Measurements from ENCODE around the gene UBA7.
"Not testable (repeated sequence)": the region's sequence is repeated elsewhere in the genome, so short reads cannot be mapped to it uniquely, and the experiment has no call there.

Gene UBA7

DNA sequence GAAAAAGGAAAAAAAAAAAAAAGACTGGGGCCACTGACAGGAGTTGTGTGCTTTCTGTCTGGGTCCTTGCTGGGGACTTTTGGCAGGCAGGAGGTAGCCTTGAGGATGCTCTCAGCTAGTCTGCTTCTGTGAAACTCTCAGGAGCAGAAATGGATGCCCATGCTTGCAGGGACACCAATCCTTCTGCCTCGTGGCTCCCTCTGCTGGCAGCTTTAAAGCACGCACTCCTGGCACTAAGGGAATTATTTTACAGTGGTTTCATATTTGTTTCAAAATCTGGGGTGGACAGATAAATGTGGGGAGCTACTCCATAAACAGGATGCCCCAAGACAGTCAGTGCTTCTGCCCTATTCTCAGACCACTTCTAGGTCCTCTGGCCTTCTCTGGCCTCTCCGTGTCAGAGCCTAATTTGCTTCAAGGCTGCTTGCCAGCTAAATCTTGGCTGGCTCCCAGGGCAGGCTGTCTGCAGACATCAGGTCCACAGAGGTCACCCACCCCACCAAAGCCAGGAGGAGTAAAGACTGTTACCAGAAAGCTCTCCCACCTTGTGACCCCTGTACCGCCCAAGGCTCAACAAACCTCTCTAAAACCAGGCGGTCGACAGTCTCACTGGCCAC lies 25.5 kb upstream of the UBA7 start:
- Mint-ChIP-seq H3K4me3 (no peak overlapping the region), H3K9me3 (no peaks in the 10 kb centered on the region), H3K4me1 (ENCODE audit: low read depth in 2 of 2) (no peaks in the 10 kb centered on the region), H3K36me3 (ENCODE audit: insufficient read depth) (no peaks in the 10 kb centered on the region), H3K27me3 (no peaks in the 10 kb centered on the region), H3K27ac (peak overlapping the region in 1 of 2 donors; percentile 10)
- ATAC-seq (replicated peaks) (peak; percentile 99), DNase-seq (peak; percentile 76 to 80 (median 78))

DNA sequence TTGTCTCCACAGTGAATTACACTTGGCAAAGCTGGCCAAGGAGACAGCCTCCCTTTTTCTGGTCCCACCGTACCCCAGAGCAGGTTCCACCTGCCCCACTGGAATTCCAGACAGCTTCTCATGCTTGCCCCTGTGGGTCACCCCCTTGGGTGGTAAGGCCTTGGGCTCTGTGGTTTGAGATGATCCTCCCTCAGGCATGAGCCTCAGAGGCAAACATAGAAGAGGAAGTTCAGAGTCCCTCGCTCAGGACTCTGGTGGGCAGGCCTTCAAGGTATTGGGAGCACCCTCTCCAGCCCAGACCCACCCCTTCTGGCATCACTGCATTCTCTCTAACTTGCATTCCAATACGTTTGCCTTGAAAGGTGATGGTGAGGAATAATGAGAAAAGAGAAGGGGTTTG lies 17.6 kb upstream of the UBA7 start:
- Mint-ChIP-seq H3K27me3 (no peaks in the 10 kb centered on the region), H3K36me3 (ENCODE audit: insufficient read depth) (no peaks in the 10 kb centered on the region), H3K4me1 (ENCODE audit: low read depth in 2 of 2) (no peaks in the 10 kb centered on the region), H3K4me3 (no peak overlapping the region), H3K9me3 (no peaks in the 10 kb centered on the region), H3K27ac (peak overlapping the region in 1 of 2 donors; percentile 69)
- ATAC-seq (replicated peaks) = no peak
- DNase-seq = no peak

DNA sequence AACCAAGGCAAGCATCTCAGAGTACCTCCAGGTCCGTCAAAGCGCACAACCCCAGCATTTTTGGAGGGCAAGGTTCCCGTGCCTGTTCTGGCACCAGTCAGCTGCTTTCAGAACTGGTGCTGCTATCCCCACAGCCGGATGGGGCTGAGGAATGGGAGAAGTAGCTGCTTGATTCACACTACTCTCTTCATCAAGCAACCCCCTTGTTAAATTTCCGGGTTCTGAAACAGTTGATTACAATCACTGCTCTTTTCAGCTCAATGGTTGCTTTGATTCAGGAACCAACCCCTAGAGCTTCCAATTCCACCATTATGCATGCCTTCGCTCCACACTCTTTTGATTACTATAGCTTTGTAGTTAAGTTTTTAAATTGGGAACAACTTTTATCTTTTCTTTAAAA lies 12.3 kb upstream of the UBA7 start:
- Mint-ChIP-seq H3K36me3 (ENCODE audit: insufficient read depth) (no peaks in the 10 kb centered on the region), H3K9me3 (no peaks in the 10 kb centered on the region), H3K27ac (no peak overlapping the region), H3K4me3 (no peak overlapping the region), H3K4me1 (ENCODE audit: low read depth in 2 of 2) (no peaks in the 10 kb centered on the region), H3K27me3 (no peaks in the 10 kb centered on the region)
- no peak for ATAC-seq (replicated peaks)
- DNase-seq = no peak

DNA sequence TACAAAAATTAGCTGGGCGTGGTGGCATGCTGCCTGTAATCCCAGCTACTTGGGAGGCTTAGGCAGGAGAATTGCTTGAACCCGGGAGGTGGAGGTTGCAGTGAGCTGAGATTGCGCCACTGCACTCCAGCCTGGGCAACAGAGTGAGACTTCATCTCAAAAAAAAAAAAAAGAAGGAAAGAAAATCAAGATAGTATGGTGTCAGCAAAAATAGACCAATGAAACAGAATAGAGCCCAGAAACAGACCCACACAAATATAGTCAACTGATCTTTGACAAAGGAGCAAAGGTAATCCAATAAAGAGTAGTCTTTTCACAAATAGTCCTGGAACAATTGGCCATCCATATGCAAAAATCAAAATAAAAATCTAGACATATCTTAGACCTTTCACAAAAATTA lies 9.4 kb upstream of the UBA7 start:
- not testable (repeated sequence) for H3K27ac Mint-ChIP-seq; H3K27me3 Mint-ChIP-seq; DNase-seq; H3K36me3 Mint-ChIP-seq (ENCODE audit: insufficient read depth); ATAC-seq (replicated peaks); H3K4me1 Mint-ChIP-seq (ENCODE audit: low read depth in 2 of 2); H3K4me3 Mint-ChIP-seq; H3K9me3 Mint-ChIP-seq

DNA sequence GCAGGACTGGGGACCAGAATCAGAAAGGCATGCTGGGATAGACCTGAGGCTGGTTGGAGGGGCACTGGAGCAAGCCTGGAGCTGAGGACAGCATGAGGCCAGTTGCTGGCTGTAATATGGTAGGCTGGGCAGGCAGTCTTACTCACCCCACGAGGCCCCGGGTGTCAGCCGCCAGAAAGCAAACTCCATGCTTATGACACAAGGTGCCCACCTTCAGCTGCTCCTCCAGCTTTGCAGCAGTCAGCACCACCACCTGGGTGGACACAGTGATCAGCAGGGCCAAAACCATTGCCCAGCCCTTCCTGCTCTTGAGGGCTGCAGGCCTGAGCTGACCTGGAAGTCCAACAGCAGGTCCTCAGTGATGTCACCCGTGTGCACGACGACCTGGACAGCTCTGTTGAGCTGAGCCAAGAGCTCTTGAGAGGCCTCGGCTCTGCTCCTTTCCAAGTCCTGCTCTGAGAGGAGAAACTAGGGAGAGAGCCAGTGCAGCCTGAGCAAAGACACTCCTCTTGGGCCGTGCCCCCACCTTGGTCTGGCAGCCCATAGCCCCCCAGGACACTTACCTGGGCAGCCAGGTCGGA lies 747 bp downstream of the UBA7 start:
- Mint-ChIP-seq H3K27ac (peak overlapping the region; percentile 96 to 97), H3K4me3 (peak overlapping the region; percentile 92 to 94), H3K27me3 (no peaks in the 10 kb centered on the region), H3K9me3 (no peaks in the 10 kb centered on the region), H3K4me1 (ENCODE audit: low read depth in 2 of 2) (peaks cover 20 to 28% of the 10 kb centered on the region in 2 donors), H3K36me3 (ENCODE audit: insufficient read depth) (no peaks in the 10 kb centered on the region)
- DNase-seq (no peak), ATAC-seq (replicated peaks) (no peak)

DNA sequence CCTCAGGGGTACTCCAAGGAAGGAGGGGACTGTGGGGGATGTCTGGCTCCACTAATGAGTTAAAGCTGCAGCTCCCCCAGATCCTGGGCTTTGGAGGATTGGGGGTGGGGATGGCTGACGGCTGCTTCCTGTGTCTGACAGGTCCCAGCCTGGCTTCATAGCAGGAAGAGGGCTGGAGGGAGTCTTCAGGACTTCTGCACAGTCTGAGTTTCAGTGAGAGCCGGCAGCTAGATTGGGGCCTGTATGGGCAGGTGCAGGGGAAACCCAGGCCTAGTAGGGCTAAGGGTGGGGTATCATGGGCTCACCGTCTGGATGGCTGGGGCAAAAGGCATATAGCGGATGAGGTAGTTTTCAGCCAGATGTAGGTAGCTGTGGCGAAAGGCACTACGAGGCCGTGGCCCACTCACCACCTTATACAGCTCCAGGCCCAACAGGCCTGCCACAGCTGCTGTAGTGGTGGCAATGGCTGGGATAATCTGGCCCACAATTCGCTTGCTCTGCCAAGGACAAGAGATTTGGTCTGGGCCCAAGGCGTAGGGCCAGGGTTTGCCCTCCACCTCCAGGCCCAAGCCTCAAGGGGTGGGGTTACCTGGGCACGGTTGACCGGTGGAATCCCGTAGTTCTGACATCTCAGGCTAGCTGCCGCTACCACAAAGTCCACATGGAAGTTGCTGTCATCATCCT lies 6.2 kb downstream of the UBA7 start:
- H3K27ac Mint-ChIP-seq = peak overlapping the region in 1 of 2 donors; percentile 79
- H3K36me3 Mint-ChIP-seq (ENCODE audit: insufficient read depth) = peaks cover 3% of the 10 kb centered on the region
- no peak for ATAC-seq (replicated peaks)
- H3K27me3 Mint-ChIP-seq = no peaks in the 10 kb centered on the region
- H3K9me3 Mint-ChIP-seq = no peaks in the 10 kb centered on the region
- peaks cover 23 to 33% of the 10 kb centered on the region in 2 donors for H3K4me1 Mint-ChIP-seq (ENCODE audit: low read depth in 2 of 2)
- no peak for DNase-seq
- H3K4me3 Mint-ChIP-seq = no peak overlapping the region

DNA sequence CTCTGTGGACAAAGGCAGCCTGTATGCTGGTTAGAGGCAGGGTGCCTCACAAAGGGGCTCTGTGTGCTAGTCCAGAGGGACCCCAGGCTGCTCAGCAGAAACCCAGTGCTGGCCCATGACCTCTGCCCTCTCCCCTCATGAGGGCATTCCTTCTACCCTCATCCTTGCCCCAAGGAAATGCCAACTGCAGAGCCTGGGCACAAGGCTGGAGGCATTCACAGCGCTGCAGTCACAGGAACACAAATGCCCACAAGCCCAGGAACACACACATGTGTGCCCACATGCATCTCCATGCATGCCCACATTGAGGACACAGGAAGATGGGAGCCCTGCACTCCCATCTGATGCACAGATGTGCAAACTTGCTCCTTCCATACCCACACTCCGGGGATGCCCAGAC lies 6.9 kb downstream of the UBA7 start:
- Mint-ChIP-seq H3K36me3 (ENCODE audit: insufficient read depth) (peaks cover 3% of the 10 kb centered on the region), H3K9me3 (no peaks in the 10 kb centered on the region), H3K27ac (no peak overlapping the region), H3K4me1 (ENCODE audit: low read depth in 2 of 2) (peaks cover 29 to 34% of the 10 kb centered on the region in 2 donors), H3K4me3 (no peak overlapping the region), H3K27me3 (no peaks in the 10 kb centered on the region)
- no peak for ATAC-seq (replicated peaks)
- DNase-seq = no peak

DNA sequence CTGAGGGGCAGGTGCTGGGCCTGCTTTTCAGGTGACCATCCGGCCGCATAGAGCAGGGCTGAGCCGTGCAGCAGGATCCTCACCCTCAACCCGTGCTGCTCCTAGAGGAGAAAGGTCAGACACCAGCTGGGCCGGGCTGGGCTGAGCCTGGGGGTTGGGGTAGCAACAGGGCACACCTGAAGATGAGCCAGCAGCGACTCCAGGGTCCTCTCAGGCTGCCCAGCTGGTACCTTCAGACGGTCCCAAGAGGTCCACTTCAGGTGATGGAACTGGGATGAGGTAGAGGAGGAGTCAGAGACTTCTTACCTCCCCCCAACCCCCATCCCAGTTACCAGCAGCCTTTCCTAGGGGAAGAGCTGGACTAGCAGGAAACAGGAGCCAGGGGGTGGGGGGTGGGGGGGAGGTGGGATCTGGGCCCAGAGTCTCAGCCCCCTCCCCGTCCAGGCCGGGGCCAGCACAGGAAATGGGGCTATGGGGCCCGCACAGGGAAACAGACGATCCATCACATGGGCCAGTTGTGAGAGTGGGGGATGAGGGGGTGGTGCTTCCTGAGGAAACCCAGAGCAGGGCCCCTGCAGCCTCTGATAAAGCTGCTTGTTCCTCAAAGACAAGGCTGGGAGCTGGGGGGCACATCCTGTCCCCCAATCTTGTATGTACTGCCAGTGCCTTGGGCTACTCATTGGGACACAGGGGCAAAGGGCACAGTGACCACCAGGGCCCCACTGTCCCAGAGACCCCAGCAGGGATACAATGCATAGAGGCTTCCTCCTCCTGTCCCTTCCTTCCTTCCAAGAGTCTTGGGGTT lies 7.7 kb downstream of the UBA7 start:
- ATAC-seq (replicated peaks) = no peak
- peaks cover 25 to 28% of the 10 kb centered on the region in 2 donors for H3K4me1 Mint-ChIP-seq (ENCODE audit: low read depth in 2 of 2)

DNA sequence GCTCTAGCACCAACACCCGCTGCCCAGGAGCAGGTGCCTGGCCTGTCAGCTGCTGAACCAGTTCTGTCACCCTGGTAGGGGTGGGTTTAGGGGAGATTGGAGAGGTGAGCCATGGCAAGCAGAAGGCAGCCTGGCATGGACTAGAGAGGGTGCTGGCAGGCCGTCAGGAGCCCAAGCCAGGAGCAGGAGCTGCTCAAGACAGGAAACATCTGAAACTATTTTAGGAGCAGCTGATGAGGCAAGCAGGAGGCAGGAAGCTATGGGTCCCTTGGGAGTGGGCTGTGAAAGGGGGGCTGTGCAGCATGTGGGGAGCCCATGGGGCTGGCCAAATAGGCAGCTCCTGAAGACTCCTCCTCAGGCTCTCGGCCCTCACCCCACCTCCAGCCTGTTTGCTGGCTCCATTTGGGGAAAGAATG lies 8.4 kb downstream of the UBA7 start:
- ATAC-seq (replicated peaks) = no peak
- no peaks in the 10 kb centered on the region for H3K9me3 Mint-ChIP-seq

More for the DNA sequence above, 7.7 kb downstream of the UBA7 start:
- no peak for DNase-seq
- no peaks in the 10 kb centered on the region for H3K27me3 Mint-ChIP-seq
- H3K36me3 Mint-ChIP-seq (ENCODE audit: insufficient read depth) = peaks cover 3% of the 10 kb centered on the region
- no peak overlapping the region for H3K4me3 Mint-ChIP-seq
- peak overlapping the region; percentile 65 to 91 for H3K27ac Mint-ChIP-seq
- no peaks in the 10 kb centered on the region for H3K9me3 Mint-ChIP-seq

DNA sequence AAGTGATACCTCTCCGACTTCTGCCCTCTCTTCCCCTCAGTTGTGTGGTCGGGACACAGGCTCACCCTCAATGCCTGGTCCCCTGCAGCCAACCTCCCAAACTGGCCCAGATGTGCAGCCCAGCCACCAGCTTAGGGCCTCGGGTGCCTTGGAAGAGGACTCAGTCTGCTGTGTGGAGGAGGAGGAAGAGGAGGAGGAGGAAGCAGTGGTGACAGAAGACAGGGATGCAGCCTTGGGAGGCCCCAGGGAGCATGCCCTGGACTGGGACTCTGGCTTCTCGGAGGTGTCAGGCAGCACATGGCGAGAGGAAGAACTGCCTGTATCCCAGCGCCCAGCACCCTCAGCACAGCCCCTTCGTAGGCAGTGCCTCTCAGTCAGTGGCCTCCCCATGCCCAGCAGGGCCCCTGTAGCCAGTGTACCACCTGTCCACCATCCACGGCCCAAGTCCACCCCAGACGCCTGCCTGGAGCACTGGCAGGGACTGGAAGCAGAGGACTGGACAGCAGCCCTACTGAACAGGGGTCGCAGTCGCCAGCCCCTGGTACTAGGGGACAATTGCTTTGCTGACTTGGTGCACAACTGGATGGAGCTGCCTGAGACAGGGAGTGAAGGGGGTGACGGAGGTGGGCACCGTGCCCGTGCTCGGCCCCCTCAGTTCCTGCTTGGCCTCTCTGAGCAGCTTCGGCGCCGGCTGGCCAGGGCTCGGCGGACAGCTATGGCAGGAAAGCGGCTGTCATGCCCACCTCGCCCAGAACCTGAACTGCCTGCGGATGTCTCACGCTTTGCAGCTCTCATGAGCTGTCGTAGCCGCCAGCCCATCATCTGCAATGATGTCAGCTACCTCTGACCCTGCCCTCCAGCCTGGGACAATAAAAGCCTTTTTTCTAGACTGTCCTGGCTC lies 9.4 kb downstream of the UBA7 start:
- Mint-ChIP-seq H3K4me1 (ENCODE audit: low read depth in 2 of 2) (peaks cover 22% of the 10 kb centered on the region in 2 donors), H3K36me3 (ENCODE audit: insufficient read depth) (peaks cover 3% of the 10 kb centered on the region), H3K9me3 (no peaks in the 10 kb centered on the region), H3K4me3 (peak overlapping the region; percentile 77 to 82), H3K27ac (peak overlapping the region in 1 of 2 donors; percentile 65), H3K27me3 (no peaks in the 10 kb centered on the region)
- DNase-seq (no peak), ATAC-seq (replicated peaks) (no peak)

More for the DNA sequence above, 8.4 kb downstream of the UBA7 start:
- H3K27ac Mint-ChIP-seq = peak overlapping the region; percentile 65 to 91
- peaks cover 3% of the 10 kb centered on the region for H3K36me3 Mint-ChIP-seq (ENCODE audit: insufficient read depth)
- H3K4me3 Mint-ChIP-seq = peak overlapping the region; percentile 11 to 21
- DNase-seq = no peak
- no peaks in the 10 kb centered on the region for H3K27me3 Mint-ChIP-seq
- peaks cover 22 to 25% of the 10 kb centered on the region in 2 donors for H3K4me1 Mint-ChIP-seq (ENCODE audit: low read depth in 2 of 2)

DNA sequence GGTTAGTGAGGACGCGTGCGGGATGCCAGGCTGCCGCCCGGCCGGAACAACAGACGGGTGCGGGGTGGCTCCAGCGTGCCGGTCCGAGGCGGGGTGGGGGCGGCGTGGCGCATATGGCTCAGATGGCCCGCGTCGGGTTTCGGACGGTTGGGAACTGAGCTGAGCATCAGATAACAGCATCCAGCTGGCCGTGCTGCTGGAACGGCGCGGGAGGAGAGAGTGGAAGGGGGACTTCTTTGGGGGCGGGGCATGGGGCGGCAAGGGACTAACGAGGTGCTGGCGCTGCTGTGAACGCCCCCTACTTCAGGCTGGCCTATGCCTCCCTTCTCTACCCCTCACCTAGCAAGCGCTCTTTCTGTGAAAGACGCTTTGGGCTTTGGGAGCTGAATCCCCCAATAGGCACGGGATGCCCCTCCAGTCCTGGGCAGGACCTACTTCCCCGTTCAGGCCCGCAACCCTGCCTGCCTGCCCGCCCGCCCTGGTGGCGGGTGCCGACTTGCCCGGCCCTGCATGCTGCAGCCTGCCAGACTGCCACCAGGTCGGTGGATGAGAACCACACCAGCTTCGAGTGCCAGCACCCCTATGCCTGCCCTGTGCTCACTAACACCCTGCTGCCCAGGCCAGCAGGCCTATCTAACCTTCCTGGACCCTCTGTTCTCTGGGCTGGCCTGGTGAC lies 10.2 kb downstream of the UBA7 start:
- Mint-ChIP-seq H3K27ac (peak overlapping the region in 1 of 2 donors; percentile 92), H3K9me3 (no peaks in the 10 kb centered on the region), H3K27me3 (no peaks in the 10 kb centered on the region), H3K36me3 (ENCODE audit: insufficient read depth) (peaks cover 3% of the 10 kb centered on the region), H3K4me1 (ENCODE audit: low read depth in 2 of 2) (peaks cover 22% of the 10 kb centered on the region in 2 donors), H3K4me3 (peak overlapping the region; percentile 77 to 82)
- DNase-seq (peak; percentile 32 to 40 (median 34)), ATAC-seq (replicated peaks) (peak; percentile 21)

DNA sequence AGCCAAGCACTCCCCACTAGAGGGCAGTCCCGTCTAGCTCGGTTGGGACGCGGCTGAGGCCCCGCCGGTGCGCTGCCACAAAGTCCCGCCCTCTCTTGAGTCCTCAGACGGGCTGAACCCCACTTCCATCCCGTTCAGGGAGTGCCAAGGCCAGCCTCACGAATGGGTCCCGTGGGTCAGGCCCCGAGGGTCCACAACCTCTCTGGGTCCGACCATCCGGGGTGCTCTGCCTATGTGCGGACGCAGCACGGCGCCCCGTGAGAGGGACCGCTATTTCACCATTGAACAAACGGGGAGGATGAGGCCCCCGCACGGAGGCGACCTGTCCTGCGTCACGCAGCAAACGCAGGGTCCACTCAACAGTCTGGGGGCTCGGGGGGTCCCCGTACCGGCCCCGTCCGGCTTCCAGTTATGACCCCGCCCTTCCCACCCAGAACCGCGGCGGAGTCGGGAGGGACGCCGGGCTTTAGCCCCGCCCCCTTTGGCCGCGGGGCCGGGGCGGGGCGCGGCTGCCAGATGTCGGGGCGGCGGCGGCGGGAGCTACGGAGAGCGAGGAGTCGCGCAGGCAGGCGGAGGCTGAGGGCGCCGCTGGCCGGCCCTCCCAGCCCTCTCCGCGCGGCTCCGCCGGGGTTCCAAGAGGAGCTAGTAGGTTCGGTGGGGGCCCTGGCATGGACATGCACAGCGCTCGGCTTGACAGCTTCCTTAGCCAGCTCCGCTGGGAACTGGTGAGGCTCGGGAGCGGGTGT lies 10.9 kb downstream of the UBA7 start, which contains the start of gene INKA1:
INKA1 (plus strand) TSS at position 543 of the 746 bp plus-strand sequence; CDS start at position 675, 132 bp downstream.
- no peaks in the 10 kb centered on the region for H3K27me3 Mint-ChIP-seq
- H3K27ac Mint-ChIP-seq = peak within 1 kb of the TSS; percentile 92
- H3K4me1 Mint-ChIP-seq (ENCODE audit: low read depth in 2 of 2) = peaks cover 22% of the 10 kb centered on the region in 2 donors
- peaks cover 3% of the 10 kb centered on the region for H3K36me3 Mint-ChIP-seq (ENCODE audit: insufficient read depth)
- peak; percentile 87 for ATAC-seq (replicated peaks)
- peak within 1 kb of the TSS; percentile 77 to 82 for H3K4me3 Mint-ChIP-seq
- DNase-seq = peak; percentile 86 to 89 (median 88)
- H3K9me3 Mint-ChIP-seq = no peaks in the 10 kb centered on the region
